LNCAP (cell line): Measurements from ENCODE around the gene SCN8A.

Source experiments
- TF ChIP-seq, protein P1 (sequence below): fragments of 450-650 bp; IDR thresholded peaks from 2 replicates; pipeline ENCODE4 v1.5.1; 2017; ENCODE audit warnings: mild to moderate bottlenecking

SCN8A gene

DNA sequence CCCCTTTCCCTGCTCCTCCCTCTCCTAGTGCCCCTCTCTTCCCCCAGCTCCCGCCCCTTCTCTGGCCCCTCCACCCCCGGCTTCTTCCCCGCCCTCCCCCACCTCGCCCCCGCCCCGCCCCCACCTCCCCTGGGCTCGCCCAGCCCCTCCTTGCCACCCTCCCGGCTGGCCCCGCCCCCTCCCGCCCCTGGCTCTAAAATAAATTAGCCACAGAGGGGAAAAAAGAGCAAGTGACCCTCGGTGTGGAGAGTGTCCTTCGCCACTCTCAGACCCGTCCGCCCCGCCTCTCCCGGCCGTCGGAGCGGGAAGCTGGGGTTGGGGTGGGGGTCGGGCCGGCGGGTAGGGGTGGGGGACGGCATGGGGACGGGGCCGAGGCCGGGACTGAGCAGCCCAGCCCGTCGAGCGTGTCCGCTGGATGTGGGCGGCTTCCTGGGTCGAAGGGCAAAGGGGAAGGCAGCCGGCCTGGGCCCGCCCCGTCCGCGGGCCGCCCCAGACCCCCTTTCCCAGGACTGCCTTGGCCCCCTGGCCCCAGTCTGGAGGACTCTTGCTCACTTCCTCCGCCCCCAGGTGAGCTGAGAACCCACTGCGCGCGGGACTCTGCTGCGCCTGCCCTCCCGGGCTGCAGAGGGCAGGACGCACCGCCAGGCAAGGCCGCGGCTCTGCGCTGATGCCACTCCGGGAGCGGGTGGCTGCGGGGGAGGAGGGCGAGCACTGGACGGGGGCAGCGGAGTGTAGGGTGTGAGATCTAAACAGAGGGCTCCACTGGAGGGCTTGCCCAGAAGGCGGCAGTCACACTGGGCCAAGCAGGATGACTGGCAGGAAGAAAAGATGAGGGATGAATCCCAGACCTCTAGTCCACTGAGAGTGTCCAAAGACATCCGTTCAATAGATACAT, 258.1 kb downstream of the SCN8A start:
- TF ChIP-seq, protein P1, sequence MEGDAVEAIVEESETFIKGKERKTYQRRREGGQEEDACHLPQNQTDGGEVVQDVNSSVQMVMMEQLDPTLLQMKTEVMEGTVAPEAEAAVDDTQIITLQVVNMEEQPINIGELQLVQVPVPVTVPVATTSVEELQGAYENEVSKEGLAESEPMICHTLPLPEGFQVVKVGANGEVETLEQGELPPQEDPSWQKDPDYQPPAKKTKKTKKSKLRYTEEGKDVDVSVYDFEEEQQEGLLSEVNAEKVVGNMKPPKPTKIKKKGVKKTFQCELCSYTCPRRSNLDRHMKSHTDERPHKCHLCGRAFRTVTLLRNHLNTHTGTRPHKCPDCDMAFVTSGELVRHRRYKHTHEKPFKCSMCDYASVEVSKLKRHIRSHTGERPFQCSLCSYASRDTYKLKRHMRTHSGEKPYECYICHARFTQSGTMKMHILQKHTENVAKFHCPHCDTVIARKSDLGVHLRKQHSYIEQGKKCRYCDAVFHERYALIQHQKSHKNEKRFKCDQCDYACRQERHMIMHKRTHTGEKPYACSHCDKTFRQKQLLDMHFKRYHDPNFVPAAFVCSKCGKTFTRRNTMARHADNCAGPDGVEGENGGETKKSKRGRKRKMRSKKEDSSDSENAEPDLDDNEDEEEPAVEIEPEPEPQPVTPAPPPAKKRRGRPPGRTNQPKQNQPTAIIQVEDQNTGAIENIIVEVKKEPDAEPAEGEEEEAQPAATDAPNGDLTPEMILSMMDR: no peak

DNA sequence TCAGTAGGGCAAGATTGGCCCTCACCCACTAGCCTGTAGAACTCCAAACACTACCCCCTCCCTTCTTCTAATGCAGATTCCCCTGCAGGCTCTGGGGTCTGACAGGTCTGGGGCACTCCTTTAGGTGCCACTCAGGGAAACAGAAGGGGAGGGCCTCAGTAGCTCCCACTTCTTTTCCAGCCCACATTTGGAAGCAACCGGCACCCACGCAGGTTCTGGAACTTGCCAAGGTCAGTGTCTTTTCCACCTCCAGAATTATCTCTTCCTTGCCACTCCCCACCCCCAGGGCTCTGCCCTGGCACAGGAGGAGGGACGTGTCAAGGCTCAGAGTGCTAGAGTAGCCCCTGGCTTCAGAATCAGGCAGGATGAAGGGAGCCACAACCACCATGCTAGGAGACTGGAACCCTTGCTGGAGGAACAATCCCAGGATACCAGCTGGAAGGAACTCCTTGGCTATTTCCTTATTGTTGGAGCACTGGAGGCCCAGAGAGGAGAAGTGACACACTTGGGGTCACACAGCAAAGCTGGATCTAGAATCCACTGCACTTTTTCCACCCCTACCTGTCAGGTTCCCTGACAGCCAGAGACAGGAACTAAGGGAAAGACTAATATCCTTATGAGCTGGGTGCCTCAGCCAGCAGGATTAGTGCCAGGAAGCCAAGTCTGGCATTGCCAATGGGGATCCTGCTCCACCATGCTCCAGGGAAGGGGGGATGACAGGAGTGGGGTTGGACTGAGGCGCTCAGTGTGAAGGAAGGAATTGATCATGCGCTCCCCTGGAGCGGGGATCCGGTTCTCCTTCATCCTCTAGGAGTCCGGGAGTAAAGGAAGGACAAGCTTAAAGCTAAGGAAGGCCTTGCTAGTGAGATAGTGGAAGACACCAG, 259.3 kb downstream of the SCN8A start:
- TF ChIP-seq, protein P1: no peak

DNA sequence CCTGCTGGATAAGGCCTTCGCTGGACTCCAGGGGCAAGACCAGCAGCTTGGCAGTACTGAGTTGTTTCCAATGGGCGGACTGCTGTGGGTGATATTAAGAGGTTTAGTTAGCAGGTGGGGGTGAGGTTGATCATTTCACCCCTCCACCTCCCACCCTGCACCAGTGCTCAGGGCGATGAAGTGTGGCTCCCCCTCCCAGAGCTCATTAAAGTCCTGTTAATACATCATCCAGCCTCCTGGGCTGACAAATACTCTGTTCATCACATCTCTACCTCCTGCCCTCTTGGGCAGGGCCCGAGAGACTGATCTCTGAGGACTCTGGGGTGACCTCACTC, 259.9 kb downstream of the SCN8A start:
- TF ChIP-seq, protein P1: no peak

DNA sequence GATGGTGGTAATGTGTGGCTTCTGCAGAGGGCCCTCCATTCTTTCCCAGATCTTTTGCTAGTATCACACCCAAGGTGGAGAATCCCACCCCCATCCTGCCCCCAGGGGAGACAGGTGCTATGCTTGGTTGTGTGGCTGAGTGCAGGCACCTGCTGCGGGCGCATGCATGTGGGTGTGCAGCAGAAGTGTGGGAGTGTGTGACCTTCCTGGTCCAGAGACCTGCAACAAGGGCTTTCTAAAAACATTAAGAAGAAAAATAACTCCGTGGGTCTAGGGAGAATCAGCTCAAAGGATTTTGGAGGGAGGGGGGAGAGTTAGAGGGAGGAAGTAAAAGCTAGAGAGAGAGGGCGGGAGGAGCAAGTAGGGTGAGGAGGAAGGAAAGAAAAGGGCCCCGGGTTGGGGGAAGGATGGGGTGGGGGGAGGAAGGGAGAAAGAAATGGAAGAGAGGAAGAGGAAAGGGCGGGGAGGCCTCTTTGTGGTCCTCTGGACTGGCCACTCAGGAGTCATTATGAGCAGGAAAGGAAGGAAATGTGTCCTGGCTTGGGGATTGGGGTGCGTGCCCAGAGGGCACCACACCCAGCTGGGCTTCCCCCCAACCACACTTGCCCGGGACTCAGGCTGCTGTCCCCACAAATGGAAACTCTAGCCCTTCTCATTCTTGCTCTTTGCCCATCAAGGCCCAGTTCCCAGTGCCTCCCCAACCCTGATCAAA, 260.5 kb downstream of the SCN8A start:
- TF ChIP-seq, protein P1: no peak

DNA sequence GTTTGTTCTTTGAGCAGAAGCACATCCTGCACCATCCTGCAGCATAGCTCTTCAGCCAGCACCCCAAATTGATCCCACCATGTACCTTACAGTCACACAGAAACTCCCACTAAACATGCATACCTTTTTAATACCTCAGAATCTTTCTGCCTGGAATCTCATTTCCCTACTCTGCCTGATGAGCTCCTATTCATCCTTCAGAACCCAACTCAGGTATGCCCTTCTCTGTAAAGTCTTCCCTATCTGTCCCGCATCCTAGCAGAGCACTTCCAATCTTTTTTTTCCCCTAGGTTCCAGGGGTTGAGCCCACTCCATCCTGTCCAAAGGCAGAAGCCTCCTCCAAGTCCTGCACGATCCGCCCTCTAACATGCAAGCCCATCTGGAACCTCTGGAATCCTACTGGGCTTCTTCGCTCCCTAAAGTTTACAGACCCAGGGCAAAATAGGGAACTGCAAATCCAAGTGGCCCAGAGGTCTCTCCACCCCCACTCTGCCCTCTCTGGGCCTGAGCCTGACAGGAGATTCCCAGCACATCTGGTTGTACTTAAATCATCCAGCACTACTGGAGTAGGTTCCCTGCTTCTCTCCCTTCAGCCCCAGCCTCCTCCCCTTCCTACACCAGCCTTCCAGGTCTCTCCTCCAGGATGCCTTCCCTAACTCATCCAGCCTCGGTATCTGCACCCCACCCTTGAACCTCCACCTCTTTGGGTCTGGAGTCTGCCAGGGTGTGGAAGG, 261.5 kb downstream of the SCN8A start:
- TF ChIP-seq, protein P1: no peak

DNA sequence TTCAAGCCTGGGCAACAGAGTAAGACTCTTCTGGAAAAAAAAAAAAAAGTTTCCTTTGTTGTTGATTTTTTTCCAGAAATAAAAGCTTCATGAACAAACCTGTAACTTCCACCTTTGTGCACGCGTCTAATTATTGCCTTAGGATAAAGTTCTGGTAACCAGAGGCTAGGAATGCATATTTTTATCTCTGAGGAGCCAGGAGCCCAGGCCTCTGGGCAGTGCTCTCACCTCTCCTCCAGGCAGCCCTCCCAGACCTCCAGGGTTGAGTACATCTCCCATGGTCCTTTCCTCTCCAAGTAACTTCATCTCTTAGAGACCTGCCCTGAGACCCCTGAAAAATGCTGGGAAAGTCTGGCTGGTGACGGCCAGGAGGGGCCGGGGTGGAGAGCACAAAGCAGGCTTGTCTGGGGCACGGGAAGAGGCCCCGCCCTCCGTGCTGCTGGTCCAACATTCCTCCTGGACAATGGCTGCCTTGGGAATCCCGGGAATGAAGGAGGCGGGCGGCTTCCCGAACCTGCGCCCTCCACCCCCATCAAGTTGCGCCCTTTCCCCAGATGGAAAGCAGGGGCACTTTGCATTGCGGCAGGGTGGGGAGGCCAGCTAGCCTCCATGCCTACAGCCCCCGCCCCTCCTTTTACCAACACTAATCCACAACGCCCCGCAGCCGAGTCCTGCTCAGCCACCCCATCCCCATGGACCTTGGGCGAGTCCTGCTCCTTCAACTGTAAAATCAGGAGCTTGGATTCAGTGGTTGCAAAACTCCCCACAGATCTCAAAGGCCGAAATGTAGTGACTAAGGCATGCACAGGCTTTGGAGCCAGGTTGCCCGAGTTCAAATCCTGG, 264.8 kb downstream of the SCN8A start:
- TF ChIP-seq, protein P1: no peak
